Stimulated activated CD8-positive, alpha-beta memory T cell treated with anti-CD3 and anti-CD28 coated beads, Interleukin-15, amount 100 ng/mL, for 24 hours (primary cell): Measurements from ENCODE around the gene VANGL2.

Source experiments
- DNase-seq: peaks from one replicate; pipeline ENCODE4 v3.0.0-alpha.2; 2020; ENCODE audit warnings: low read depth

Gene VANGL2

GRCh38 chr1:160428655-160429054, 28.3 kb downstream of the VANGL2 start:
- no peak for DNase-seq

GRCh38 chr1:160429125-160429561, 28.8 kb downstream of the VANGL2 start:
- DNase-seq, result no peak

- DNase-seq, result no peak
Measured at GRCh38 chr1:160429702-160430535, 29.6 kb downstream of the VANGL2 start.

- no peak for DNase-seq
Measured at GRCh38 chr1:160431006-160431405, 30.6 kb downstream of the VANGL2 start.

- DNase-seq, result no peak
Measured at GRCh38 chr1:160431571-160431970, 31.2 kb downstream of the VANGL2 start.

- DNase-seq, result no peak
Measured at GRCh38 chr1:160432371-160432786, 32.0 kb downstream of the VANGL2 start.

GRCh38 chr1:160436966-160437365, 36.6 kb downstream of the VANGL2 start:
- DNase-seq, result no peak

- DNase-seq, result no peak
Measured at GRCh38 chr1:160437432-160438316, 37.3 kb downstream of the VANGL2 start.

GRCh38 chr1:160438317-160438918, 38.1 kb downstream of the VANGL2 start:
- no peak for DNase-seq

GRCh38 chr1:160438935-160439334, 38.6 kb downstream of the VANGL2 start:
- no peak for DNase-seq

- DNase-seq, result no peak
Measured at GRCh38 chr1:160439718-160440117, 39.4 kb downstream of the VANGL2 start.

GRCh38 chr1:160446945-160447600, 46.7 kb downstream of the VANGL2 start:
- no peak for DNase-seq

- no peak for DNase-seq
Measured at GRCh38 chr1:160449494-160449893, 49.1 kb downstream of the VANGL2 start.

GRCh38 chr1:160451119-160451858, 50.9 kb downstream of the VANGL2 start:
- DNase-seq, result no peak

- DNase-seq, result no peak
Measured at GRCh38 chr1:160451859-160452232, 51.5 kb downstream of the VANGL2 start.

- no peak for DNase-seq
Measured at GRCh38 chr1:160453443-160453842, 53.1 kb downstream of the VANGL2 start.

- DNase-seq, result no peak
Measured at GRCh38 chr1:160454371-160455152, 54.2 kb downstream of the VANGL2 start.

- no peak for DNase-seq
Measured at GRCh38 chr1:160455153-160455517, 54.8 kb downstream of the VANGL2 start.

- DNase-seq, result no peak
Measured at GRCh38 chr1:160459056-160459455, 58.7 kb downstream of the VANGL2 start.

- DNase-seq, result no peak
Measured at GRCh38 chr1:160459687-160460086, 59.3 kb downstream of the VANGL2 start.

- no peak for DNase-seq
Measured at GRCh38 chr1:160460214-160460642, 59.9 kb downstream of the VANGL2 start.
